HG03520 (cell line): Measurements from ENCODE around the gene HEATR9.

Experiments used
- ATAC-seq: cut with Tn5 transposase; IDR thresholded peaks from one replicate; pipeline ENCODE4 v1.9.1; 2021; ENCODE audit warnings: mild to moderate bottlenecking, moderate library complexity; ENCODE audit not compliant: unreplicated experiment

HEATR9 gene

DNA sequence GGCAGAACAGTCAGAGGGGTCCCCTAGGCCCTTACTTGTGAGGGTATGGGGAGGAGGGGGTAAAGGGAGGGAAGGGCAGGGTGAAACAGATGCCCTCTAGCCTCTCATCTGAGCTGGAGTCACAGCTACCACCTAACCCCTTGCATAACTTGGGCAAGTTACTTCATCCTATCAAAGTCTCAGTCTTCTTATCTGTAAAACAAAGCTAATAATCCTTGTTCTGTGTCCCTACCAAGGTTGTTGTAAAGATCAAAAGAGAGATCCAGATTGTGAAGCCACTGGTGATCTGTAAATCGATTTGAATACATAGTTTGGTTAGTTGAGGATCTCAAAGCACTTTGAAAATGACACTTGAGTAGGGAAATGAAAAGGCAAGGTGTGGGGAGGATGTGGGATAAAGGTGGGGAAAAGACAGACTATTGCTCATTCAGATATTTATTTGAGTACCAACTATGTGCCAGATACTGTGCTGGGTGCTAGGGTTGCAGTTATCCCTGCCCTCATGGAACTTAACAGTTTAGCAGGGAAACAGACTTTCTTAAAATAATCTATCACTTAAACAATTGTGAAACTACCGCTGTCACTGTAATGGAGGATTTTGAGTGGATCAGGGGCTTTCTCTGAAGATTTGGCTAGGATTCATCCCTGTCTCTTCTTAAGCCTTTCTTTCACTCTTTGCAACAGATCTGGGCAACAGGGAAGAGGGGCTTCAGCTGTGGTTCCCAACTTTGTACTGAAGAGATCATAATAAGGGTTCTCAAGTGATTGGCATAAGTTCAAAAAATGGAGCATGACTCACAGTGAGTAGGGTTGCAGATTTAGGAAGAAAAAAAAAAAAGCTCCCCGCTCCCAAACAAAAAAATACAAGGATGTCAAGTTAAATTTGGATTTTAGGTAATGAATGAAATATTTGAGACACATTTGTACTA lies 3.0 kb downstream of the HEATR9 start:
- ATAC-seq = no peak

DNA sequence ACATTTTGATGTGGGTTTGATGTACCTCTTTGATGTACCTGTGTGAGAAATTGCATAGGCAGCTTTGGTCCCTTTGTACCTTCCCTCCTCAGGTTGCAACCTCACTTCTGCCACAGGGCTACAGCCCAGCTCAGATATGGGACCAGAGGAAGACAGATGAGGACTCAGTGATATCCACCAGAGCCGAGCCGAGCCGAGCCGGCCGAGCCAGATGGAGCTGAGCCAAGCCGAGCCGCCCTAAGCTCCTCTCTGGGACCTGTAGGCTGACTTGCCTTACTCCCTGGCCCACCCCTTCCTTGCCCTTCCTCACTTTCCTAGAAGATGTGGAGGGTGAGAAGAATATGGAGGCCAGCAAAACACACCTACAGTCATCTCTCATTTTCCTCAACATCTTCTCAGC lies 3.8 kb downstream of the HEATR9 start:
- no peak for ATAC-seq

DNA sequence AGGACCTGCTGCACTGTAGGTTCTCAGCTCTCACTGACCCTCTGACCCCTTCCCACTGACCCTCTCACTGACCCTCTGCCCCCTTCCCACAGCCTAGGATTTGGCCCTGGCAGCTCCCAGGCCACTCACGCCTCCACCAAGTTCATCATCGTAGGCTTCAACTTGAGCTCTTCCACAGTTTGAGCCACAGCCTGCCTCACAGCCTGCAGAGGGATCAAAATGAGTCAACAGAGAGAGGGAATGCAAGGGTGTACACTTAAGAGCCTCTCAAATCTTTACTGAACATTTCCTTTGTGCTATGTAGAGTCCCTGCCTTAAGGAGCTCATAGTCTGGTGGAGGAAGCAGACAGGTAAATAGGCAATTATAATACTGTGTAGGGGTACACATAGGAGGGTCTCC lies 12.1 kb downstream of the HEATR9 start:
- ATAC-seq = no peak

DNA sequence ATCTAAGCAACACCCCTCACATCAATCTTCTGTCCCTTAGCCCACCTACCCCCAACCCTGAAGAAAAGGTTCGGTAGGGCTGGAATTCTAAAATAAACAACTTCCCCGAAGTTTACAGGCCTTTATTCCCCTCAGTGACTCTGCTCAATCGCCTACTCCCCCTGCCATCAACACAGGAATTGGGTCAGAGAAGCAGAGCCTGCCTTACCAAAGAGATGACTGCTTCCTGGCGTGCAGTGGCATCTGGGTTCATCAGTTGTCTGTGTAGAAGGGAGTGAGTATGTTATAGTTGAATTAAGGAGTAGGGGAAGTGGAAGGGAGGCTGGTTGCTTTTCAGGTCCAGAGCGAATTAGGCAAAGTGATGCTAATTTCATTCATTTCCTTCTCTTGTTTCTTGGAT lies 12.7 kb downstream of the HEATR9 start:
- no peak for ATAC-seq

GRCh38 chr17:35849469-35850348 lies 19.0 kb downstream of the HEATR9 start:
- ATAC-seq = no peak

DNA sequence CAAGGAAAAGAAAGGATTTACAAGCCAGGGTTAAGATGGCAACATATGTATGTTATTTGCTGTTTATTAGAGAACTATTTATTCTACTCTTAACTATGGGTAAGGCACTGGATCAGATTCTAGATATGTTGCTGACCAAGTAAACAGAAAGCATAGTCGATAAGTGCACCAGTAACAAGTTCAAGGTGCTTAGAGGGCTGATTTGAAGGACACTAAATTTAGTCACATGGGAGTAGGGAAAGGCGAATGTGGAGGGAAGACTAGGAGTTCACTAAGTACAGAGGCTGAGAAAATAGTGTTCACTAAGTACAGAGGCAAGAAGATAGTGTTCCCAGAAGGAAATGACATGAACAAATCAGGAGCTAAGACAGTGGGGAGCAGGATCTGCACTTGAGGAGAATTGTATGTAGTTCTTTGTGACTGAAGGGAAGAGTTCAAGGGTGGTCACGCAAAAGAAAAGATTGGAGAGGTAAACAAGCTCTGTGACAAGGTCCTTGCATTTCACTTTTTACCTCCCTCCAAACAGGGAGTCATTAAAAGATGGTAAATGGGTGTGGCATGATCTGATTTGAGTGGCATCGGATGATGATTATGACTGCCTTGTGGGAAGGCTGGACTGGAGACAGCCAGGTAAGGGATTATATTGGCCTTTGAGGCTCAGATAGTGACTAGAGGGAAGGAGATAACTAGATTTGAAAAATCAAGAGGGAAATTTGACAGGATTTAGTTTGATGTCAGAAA lies 20.9 kb downstream of the HEATR9 start:
- ATAC-seq = no peak

DNA sequence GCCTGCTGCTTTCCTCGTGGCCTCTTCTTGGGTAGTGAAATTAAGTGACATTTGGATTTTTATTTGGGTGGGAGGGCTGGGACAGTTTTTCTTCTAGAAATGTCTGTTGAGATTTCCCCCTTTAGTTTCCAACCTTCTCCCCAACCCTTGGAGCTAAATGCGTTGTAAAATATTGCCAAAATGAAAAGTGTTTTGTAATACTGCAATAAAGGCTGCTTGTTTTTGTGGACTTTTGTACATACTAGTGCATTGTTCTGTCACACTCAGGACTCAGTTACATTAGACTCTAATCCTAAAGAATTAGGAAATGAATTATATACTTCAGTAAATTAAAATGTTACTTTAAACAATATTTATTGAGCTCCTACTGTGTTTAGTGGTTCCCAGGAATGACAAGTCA lies 21.7 kb downstream of the HEATR9 start:
- ATAC-seq = no peak

- no peak for ATAC-seq
Observed at GRCh38 chr17:35846055-35846809, 22.5 kb downstream of the HEATR9 start.

GRCh38 chr17:35844547-35844946 lies 24.1 kb downstream of the HEATR9 start:
- ATAC-seq = no peak

DNA sequence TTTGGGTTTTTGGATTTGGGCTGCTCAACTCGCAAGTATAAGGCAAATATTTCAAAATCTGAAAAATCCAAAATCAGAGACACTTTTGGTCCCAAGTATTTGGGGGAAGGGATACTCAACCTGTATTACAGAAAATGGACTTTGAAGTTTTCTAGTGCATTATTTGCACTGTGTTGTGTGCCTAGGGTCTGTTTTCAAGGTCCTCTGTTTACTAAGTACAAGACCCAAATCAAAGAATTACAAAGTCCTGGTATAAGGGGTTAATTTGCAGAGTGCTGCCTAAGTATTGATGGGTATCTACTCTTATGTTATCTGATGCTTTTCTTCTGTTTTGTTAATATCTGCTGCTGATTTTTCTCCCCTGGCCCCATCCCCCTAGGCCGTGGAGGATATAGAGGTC lies 25.0 kb downstream of the HEATR9 start:
- ATAC-seq = no peak

- ATAC-seq = no peak
Observed at GRCh38 chr17:35842239-35842638, 26.5 kb downstream of the HEATR9 start.

GRCh38 chr17:35841505-35841904 lies 27.2 kb downstream of the HEATR9 start:
- no peak for ATAC-seq

DNA sequence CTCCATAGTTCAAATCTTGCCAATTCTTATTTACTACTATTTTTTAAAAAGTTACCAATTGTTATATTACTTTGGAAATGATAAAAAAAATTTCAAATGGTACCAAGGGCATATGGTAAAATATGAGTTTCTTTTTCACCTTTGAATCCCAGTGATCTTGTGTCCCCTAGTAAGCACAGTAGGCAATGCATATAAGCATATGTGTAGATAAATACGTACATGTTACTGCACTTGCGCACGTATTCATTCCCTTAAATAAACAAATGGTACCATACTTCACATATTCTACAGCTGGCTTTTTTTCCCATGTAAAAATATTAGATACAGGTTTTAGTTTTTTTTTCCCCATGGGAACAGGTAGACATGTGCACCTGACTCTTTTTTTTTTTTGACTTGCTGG lies 27.6 kb downstream of the HEATR9 start:
- ATAC-seq = no peak

DNA sequence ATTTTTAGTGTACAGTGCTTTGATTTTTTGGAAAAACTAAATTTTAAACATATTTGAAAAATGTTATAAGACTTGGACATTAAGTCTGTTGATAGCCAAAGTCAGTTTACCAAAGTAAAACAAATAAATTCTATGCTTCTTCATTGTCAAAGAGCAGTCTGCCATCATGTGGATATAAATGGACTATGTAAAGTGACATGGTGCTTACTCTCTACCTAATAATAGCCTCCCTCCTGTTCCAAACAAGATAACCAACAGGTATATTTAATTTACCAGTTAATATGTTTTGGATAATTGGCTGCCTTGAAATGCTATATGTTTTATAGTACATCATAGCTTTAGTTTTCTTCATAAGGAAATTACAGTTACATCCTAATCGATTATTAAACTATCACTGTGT lies 43.5 kb downstream of the HEATR9 start:
- ATAC-seq = no peak

- ATAC-seq = no peak
Observed at GRCh38 chr17:35821308-35821707, 47.4 kb downstream of the HEATR9 start.

DNA sequence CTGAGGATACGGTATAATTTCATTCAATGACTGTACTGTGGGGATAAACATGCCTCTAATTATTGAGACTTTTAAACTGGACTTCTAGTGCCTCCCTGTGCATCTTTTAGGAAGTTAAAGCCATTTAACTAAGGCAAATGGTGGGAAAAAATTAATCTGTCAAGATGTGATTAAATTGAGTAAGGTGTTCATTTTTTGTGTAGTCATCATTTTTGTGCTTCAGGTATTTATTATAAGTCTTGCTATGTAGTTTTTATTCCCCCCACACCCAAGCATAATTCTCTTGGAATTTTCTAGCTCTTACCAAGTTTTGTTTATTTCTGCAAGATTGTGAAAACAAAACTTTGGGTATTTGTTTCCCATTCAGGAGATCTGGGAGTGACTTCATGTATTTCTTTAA lies 49.2 kb downstream of the HEATR9 start:
- ATAC-seq = no peak

GRCh38 chr17:35817196-35817595 lies 51.5 kb downstream of the HEATR9 start:
- ATAC-seq = no peak

DNA sequence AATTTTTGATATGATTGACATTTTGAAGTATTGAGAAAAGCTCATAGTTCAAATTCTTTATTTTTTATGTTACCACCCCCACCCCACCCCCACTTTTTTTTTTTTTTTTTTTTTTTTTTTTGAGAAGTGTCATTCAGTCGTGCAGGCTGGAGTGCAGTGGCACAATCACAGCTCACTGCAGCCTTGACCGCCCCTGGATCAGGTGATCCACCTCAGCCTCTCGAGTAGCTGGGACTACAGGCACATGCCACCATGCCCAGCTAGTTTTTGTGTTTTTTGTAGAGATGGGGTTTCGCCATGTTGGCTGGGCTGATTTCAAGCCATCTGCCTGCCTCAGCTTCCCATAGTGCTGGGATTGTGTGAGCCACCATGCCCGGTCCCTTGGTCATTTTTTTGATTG lies 52.0 kb downstream of the HEATR9 start:
- ATAC-seq = no peak

DNA sequence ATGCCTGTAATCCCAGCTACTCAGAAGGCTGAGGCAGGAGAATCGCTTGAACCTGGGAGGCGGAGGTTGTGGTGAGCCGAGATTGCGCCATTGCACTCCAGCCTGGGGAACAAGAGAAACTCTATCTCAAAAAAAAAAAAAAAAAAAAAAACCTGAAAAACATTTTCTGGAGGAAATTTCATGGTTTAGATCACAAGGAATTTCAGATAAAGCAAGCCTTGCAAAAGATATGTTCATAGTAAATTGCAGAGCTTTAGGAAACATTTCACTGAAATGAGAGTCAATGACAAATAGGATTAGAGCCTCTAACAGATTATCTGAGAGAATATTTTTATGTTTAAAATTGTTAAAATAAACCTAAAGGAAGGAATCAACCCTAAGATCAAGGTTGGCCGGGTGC lies 56.2 kb downstream of the HEATR9 start:
- ATAC-seq = no peak

GRCh38 chr17:35811759-35812158 lies 56.9 kb downstream of the HEATR9 start:
- ATAC-seq = no peak
